HG03159 (cell line): ENCODE data around the gene C12orf42.
"Not testable (repeated sequence)": the region's sequence is repeated elsewhere in the genome, so short reads cannot be mapped to it uniquely, and the experiment has no call there.

Source experiments
- ATAC-seq: cut with Tn5 transposase; IDR thresholded peaks from one replicate; pipeline ENCODE4 v1.9.1; 2021; ENCODE audit warnings: mild to moderate bottlenecking, moderate library complexity; ENCODE audit not compliant: unreplicated experiment

C12orf42 gene

DNA sequence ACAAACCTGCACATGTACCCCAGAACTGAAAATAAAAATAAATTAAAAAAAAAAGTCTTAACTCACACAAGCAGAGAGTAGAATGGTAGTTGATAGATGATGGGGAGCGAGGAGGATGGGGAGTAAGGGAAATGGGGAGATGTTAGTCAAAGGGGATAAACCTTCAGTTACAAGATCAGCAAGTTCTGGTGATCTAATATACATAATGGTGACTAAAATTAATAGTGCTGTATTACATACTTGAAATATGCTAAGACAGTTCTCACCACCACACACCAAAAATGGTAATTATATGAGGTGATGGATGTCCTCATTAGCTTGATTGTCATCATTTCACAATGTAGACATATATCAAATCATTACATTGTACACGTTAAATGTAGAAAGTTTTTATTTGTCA, 3.2 kb upstream of the C12orf42 start:
- no peak for ATAC-seq

DNA sequence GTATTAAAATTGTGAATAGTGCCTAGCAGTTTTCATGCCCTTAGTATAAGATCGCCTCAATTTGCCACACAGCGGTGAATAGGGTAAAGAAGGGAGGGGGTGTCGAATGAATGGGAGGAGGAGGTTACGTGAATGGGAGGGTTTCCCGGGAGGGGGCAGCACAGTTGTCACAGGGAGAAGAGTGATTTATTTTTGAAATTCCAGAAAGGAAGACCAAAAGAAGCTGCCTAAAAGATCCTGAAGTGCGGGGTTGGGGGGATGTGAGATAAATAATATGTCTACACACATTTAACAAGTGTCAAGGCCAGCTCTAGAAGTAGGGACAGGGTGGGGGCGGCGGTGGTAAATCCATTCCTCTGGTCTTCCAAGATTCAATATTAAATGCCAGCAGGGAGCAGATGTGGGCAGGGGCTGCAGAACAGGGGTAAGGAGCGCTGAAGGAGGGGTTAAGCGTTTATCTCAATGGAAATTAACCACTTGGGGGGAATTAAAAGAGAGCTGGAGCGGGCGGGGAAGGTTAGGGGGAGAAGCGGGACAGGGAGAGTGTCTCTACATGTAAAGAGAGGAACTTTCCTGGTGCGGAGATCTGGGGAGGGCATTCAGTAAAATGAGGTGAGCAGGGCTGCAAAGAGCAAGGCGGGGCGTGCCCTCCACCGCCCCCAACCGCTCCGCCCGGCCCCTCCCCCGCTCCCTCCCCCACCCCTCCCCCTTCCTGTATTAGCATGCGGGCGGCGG, 867 bp downstream of the C12orf42 start:
- ATAC-seq, result no peak

DNA sequence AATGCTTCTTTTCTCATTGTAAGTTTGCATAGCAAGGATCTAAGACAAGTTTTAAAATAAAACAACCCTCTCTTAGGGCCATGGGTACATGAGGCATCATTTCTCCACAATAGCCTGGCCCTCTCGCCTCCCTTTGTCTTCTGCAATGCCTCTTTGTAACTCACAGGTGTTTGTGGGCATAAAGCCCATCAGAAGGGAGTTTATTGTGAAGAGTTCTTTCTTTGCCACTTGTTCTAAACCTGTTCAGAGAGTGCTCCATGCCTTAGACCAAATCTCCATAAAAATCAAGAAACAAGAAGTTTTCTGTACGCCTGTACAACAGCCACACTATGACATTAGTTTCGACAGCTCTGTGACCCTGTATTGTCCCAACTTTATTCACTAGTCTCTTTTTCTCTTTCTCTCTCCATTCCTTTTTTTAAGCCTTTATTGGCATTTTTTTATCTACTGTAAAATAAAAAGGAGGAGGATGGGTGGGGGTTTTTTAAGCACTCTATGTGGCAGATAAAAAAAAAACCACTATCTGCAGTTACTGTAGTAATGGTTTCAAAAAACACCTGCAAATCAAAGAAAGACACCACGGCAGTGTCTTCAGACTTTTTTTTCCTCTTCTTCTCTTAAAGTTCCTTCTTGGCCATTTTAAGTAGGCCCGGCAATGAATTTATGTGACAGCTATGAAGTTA, 1.6 kb downstream of the C12orf42 start:
- ATAC-seq, result no peak

DNA sequence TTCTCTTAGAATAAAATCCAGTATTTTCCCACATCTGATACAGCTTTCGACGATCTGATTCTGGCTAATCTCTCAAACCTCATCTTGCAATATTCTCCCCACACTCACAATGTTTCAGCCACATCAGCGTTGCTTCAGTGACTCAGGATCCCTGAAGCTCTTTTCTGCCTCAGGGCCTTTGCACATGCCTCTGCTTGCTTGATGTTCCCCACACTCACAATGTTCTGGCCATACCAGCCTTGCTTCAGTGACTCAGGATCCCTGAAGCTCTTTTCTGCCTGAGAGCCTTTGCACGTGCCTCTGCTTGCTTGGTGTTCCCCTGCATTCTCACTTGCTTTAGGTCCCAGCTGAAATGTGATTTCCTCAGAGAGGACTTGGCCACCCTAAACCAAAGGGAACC, 2.6 kb downstream of the C12orf42 start:
- ATAC-seq, result no peak

DNA sequence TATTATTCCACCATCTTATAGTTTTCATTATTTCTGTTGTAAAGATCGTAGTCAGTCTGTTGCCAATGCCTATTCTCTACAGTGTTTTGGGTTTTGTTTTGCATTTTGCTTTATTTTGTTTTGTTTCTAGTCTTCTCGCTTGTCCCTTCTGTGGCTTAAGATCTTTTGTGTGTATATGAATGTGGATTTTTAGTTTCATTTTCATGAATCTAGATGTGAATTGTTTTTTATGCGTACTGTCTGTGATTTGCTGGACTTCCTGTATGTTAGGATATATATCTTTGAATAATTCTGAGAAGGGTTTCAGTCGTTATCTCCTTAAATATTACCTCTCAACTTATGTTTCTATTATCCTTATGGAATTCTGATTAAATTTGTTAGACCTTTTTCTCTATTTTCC, 13.4 kb downstream of the C12orf42 start:
- no peak for ATAC-seq

DNA sequence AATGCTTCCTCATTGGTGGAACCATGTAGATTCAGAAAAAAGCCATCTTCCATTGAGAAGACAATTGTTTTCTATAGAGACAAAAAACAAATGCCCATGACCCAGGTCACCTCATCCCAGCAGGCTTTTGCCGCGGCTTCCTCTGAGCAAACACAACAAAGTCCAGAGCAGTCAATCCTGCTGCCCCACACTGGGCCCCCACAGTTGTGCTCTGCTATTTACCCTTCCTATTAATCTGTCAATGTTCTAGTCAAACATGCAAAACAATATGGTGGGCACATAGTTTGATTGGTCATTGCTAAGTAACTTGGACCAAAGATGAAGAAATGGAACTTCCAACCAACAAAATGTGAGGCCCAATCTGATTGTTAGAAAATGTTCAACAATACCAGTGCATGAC, 20.7 kb downstream of the C12orf42 start:
- ATAC-seq, result no peak

DNA sequence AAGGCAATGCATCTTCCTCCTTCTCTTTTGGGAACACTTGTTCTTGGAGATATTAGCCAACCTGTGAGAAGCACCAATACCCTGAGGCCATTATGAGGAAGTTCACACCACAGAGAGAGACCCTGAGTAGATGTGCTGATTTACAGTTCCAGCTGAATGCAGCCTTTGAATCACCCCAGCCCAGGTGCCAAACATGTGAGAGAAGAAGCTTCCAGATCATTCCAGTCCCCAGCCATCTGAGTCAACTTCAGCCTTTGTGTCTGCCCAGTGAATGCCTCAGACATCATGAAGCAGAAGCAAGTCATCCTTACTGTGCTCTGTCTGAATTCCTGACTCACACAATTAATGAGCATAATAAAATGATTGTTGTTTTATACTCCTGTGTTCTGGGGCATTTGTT, 25.1 kb downstream of the C12orf42 start:
- ATAC-seq, result no peak

DNA sequence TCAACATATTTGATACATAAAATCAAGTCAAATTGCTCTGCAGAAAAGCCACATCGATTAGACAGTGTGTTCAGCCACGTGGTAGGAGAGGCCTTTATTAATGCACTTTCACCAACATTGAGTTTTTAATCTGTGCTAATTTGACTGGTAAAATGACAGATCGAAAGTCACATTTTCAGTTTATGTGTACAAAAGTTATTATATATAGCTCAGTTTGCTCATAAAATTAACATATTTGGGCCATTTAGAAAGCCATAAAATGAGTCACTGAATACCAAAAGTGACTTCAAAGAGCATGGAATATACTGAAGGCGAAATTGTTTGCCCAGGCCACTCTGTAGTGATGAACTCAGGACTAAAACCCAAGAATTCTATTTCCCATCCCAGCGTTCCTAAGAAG, 26.0 kb downstream of the C12orf42 start:
- ATAC-seq, result no peak

DNA sequence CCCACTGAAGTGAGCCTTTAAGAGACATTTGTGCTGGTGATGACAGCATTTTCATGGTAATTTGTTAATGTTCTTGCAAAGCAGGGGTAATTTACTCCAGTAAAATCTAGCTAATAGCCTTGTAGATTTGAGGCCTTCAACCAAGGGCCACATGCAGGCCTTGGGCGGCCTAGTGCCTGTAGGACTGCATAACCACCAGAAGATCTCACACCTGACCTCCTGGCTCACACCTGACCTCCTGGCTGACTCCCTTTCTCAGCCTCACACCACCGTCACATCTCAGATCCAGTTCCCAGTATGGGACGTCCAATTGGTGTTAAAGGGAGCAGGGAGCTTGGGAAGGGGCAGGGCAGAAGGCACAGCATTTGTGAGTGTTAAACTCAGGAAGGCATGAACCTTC, 26.9 kb downstream of the C12orf42 start:
- no peak for ATAC-seq

DNA sequence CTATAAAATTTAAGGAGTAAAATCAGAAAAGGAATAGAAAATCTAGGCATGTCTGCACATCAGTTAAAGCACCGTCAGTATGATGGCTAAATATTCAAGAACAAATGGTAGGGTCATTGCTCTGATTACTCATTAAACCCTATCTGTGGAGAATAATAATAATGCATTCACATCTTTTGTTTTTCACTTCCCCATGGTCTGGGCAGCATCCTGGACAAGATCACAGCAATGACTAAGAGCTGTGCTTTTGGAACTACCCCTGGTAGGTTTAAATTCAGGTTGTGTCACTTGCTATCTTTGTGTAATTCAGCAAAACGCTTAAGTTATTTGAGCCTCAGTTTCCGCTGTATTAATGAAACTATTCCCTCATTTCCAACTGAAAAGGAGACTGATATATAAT, 33.1 kb downstream of the C12orf42 start:
- ATAC-seq, result peak; percentile 97

DNA sequence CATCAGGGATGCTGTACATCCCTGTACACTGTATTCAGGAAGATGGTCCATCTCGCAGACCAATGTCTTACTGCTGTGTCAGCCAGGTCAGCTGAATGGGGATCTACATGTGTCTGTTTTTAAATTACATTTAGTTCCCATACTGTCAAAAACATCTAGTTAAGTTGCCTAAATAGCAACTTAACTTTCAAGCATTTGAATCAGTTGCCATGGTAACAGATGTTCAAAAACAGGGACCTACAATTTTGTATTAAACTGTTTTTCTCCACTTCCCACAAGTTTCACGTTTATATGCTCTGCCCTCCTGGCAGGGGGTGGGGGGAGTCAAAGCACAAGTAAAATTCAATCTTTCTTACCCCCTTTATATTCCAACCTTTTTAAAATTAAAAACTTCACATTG, 38.3 kb downstream of the C12orf42 start:
- ATAC-seq, result no peak

DNA sequence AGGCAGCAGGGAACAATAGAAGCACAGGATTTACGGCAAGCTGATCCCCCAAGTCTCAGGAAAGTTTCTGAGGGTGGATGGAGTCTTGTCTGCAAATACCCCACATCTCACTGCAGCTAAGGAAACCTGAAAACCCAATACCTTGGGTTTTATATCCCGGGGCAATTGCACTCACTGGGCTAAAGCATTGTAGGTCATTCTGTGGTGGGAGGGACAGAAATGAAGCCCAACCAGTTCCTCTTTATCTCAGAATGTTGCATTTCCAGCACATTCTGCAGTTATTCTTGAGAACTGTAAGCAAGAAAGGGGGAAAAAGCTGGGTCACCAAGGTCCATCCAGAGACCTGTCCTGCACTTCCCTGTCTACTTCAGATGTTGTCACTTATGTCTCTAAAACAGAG, 39.8 kb downstream of the C12orf42 start:
- no peak for ATAC-seq

DNA sequence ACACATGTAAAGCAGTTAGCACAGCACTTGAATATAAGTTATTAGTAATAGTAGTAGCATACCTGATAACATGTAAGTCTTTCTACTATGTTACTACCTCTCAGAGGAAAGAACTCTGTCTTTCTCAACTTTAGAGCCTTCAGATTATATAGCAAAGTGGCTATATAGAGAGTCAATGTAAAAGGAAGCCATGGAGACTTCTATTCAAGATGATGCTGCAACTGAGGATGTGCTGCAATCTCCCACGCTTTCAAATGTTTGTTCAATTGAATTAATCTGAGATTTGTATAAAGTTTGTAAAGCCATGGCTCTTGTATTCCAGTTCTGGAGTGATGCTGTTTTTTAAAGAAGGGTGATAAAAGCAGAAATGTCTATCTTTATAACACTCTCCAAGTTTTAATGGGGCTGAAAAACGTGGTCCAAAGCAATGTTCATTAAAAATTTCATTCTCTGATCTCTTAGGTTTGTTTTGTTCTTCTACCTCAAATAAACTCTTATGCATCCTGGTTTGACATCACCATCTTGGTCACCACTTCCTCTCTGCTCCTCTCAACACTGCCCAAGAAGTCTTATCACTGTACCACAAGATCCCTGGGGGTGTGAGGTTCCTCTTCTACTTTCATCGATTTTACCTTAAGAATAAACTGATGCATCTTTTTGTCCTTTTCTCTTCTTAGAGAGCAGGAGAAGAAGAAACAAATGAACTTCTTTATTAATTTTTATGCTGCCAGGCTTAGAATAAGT, 40.6 kb downstream of the C12orf42 start:
- ATAC-seq, result peak; percentile 86

DNA sequence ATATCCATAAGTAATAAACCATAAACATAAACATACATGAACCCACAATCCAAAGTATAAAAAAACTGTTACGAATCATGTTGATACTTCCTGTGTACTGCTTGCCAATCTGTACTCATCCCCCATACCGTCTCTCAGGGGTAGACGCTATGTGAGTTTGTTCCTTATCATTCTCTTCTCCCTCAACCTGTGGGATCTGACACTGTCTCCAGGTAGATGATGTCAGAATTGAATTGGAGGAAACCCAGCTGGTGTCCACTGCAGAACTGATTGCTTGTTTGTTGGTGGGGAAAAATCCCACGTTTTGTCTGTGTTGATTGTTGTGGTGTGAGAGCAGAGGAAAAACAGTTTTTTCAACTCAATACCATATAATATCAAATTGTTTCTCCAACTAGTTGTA, 50.8 kb downstream of the C12orf42 start:
- ATAC-seq, result no peak

DNA sequence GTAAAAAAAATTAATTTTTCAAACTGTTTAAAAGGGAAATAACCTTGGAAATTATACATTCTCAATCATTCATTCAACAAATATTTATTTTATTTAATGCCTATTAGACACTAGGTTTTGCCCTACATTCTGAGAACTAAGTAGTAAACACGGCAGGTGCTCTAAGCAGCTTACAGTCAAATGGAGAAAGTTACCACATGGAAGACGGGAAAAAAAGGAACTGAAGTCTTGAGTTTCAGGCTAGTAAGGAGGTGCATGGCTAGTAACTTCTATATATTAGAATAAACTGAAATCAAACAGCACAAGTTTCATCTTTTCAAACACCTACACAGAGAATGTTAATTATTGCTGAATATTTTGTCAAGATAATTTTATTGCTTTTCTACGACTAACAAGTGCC, 52.9 kb downstream of the C12orf42 start:
- ATAC-seq, result no peak

DNA sequence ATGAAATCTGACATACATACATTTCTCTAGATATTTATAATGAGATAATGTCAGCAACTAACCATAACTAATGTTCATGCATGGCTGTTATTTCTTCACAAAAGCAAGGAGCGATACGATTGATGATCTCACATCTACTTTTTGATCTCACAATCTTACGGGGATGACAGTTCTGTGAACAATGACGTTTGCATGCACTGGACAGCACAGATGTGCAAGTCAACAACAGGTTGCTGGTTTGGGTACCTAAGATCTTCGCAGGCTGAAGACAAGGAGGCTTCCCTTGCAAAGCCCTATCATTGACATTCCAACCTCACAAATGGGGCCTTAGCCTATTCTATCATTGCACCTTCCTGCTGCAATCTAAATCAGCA, 53.6 kb downstream of the C12orf42 start:
- ATAC-seq, result no peak

DNA sequence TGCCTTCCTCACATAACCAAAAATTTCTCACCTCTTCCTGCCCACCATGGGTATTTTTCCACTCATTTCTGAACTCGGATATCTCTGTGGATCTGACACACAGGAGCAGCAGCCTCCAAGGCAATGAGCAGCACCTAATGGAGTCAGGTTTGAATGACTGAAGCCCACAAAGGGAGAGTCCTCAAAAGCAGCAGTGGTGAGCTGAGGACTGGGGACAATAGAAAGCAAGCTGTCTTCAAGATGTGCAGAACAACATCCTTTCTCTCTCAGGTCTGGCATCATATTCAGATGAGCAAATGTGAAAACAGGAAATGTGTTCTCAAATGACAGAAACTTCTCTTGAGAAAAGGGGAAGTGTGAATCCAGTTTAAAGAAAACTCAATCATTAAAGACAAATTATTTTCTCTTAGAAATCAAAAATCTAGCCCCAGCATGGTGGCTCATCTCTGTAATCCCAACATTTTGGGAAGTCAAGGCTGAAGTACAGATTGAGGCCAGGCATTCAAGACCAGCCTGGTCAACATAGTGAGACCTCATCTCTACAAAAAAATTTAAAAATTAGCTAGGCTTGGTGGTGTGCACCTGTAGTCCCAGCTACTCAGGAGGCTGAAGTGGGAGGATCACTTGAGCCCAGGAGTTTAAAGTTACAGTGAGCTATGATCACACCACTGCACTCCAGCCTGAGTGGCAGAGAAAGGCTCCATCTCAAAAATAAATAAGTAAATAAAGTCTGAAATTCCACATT, 54.2 kb downstream of the C12orf42 start:
- peak; percentile 97 for ATAC-seq

DNA sequence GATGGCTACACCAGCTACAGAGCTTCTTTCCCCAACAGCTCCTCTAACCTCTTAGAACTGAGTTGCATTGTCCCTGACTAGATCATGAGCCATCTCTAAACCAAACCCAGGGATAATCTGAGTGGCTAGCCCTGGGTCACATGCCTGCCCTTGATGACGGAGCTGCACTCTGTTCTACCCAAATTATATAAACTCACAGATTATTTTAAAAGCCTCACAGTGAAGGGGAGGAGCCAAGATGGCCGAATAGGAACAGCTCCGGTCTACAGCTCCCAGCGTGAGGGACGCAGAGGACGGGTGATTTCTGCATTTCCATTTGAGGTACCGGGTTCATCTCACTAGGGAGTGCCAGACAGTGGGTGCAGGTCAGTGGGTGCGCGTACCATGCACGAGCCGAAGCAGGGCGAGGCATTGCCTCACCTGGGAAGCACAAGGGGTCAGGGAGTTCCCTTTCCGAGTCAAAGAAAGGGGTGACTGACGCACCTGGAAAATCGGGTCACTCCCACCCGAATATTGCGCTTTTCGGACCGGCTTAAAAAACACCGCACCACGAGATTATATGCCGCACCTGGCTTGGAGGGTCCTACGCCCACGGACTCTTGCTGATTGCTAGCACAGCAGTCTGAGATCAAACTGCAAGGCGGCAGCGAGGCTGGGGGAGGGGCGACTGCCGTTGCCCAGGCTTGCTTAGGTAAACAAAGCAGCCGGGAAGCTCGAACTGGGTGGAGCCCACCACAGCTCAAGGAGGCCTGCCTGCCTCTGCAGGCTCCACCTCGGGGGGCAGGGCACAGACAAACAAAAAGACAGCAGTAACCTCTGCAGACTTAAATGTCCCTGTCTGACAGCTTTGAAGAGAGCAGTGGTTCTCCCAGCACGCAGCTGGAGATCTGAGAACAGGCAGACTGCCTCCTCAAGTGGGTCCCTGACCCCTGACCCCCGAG, 61.3 kb downstream of the C12orf42 start:
- ATAC-seq, result not testable (repeated sequence)

DNA sequence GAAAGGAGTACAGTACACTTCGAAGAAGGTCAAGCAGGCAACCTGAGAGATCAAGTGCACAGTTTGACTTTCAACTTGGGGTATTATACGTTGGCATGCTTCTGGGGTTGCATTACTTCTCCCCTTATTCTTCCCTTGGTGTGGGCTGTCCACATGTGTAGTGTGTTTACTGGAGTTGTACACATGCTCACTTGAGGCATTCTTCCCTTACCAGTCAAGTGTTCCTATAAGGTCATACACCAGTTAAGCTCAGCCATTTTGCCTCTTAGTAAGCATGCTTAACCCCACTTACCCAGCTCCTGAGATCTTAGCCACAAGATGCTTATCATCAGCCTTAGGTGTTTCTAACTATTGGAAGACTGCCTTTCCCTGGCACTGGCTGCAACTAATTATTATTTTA, 63.8 kb downstream of the C12orf42 start:
- no peak for ATAC-seq

DNA sequence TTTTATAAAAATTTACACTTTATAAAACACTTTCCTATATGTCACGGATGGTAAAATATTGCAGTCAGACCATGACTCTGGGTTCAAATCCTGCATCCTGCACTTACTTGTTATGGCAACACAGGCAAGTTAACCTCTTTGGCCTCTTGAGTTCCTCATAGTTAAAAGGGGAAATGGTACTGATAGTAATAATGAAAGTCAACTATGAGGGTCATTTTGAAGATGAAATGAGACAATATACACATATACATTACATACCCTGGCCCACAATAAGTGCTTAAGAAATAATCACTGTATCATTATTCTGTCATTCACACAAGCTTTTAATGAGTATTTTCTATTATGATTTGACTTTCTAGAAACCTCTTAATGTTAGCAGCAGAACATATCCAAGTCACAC, 64.4 kb downstream of the C12orf42 start:
- ATAC-seq, result no peak
